Stimulated activated CD8-positive, alpha-beta memory T cell treated with anti-CD3 and anti-CD28 coated beads, Interleukin-4, amount 100 ng/mL, for 4 hours (primary cell): ENCODE results near the gene MRE11.
"Not testable (repeated sequence)": the region's sequence is repeated elsewhere in the genome, so short reads cannot be mapped to it uniquely, and the experiment has no call there.

ENCODE experiments used
- DNase-seq, 2 donors: peaks; one replicate each; pipeline ENCODE4 v3.0.0-alpha.2; 2020; ENCODE audit warnings: low read depth in 2 of 2, low spot score in 1 of 2

MRE11 gene

GRCh38 chr11:94507485-94507884, 13.8 kb upstream of the MRE11 start:
- no peak for DNase-seq

- not testable (repeated sequence) for DNase-seq
These were observed 12.9 kb upstream of the MRE11 start for GRCh38 chr11:94506513-94506912.

GRCh38 chr11:94504689-94505293, 11.1 kb upstream of the MRE11 start:
- DNase-seq: no peak

- no peak for DNase-seq
These were observed 7.9 kb upstream of the MRE11 start for GRCh38 chr11:94501522-94501921.

- no peak for DNase-seq
These were observed 6.5 kb upstream of the MRE11 start for GRCh38 chr11:94500181-94500580.

- DNase-seq: no peak
These were observed 559 bp upstream of the MRE11 start for GRCh38 chr11:94494126-94494680.

GRCh38 chr11:94486068-94486467, 7.6 kb downstream of the MRE11 start:
- no peak for DNase-seq

- DNase-seq: no peak
These were observed 12.3 kb downstream of the MRE11 start for GRCh38 chr11:94481342-94481741.

- DNase-seq: no peak
These were observed 16.0 kb downstream of the MRE11 start for GRCh38 chr11:94477624-94478023.

- DNase-seq: no peak
These were observed 20.5 kb downstream of the MRE11 start for GRCh38 chr11:94472916-94473799.

- no peak for DNase-seq
These were observed 24.2 kb downstream of the MRE11 start for GRCh38 chr11:94469416-94469815.

GRCh38 chr11:94459576-94459975, 34.1 kb downstream of the MRE11 start:
- DNase-seq: no peak

- DNase-seq: no peak
These were observed 36.3 kb downstream of the MRE11 start for GRCh38 chr11:94457118-94458029.

- DNase-seq: no peak
These were observed 37.8 kb downstream of the MRE11 start for GRCh38 chr11:94455861-94456260.

- DNase-seq: no peak
These were observed 39.3 kb downstream of the MRE11 start for GRCh38 chr11:94454301-94454700.

- no peak for DNase-seq
These were observed 40.7 kb downstream of the MRE11 start for GRCh38 chr11:94452988-94453387.

GRCh38 chr11:94450048-94450447, 43.6 kb downstream of the MRE11 start:
- no peak for DNase-seq

GRCh38 chr11:94449437-94449836, 44.2 kb downstream of the MRE11 start:
- no peak for DNase-seq

- DNase-seq: no peak
These were observed 44.6 kb downstream of the MRE11 start for GRCh38 chr11:94449029-94449428.

- no peak for DNase-seq
These were observed 46.5 kb downstream of the MRE11 start for GRCh38 chr11:94447149-94447548.

GRCh38 chr11:94445641-94446040, 48.0 kb downstream of the MRE11 start:
- DNase-seq: no peak
